Measurements from ENCODE around the gene ANKMY1. TPM values are rescaled to one million over a fixed set of nuclear protein-coding genes. Genes with fewer than 3 reads are reported as not detected.
A peak's percentile ranks its signal among the peaks of the same experiment; 100 is the strongest.

Gene ANKMY1
- total and polyA plus RNA-seq, 2 of the 13 experiments (the other 11 are each of a cell fraction or from before 2014, with no cell fraction given) = 11.7 to 18.8 TPM

DNA sequence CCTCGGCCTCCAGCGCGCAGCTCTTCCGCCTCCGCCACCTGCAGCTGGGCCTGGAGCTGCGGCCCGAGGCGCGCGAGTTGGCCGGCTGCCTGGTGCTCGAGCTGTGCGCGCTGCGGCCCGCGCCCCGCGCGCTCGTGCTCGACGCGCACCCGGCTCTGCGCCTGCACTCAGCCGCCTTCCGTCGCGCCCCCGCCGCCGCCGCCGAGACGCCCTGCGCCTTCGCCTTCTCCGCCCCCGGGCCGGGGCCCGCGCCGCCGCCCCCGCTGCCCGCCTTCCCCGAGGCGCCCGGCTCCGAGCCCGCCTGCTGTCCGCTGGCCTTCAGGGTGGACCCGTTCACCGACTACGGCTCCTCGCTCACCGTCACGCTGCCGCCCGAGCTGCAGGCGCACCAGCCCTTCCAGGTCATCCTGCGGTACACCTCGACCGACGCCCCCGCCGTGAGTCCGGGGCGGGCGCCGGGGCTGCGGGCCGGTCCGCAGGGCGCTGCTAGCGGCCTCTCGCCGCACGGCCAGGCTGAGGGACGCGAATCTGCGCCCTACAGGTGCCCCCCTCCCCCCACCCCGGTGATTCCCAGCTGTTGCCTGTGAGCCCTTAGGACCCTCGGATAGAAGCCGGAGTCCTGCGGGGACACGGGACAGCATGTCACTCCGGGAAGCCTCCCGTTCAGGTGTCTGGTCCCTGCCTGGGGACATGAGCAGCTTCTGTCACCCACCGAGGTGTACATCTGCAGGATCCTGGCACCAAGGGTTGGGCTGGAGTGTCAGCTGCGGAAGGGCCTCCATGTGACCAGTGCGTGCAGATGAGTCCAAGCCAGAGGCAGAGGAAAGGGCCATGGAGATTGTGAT, 11.1 kb upstream of the ANKMY1 start (continued):
- TF ChIP-seq, protein P1, sequence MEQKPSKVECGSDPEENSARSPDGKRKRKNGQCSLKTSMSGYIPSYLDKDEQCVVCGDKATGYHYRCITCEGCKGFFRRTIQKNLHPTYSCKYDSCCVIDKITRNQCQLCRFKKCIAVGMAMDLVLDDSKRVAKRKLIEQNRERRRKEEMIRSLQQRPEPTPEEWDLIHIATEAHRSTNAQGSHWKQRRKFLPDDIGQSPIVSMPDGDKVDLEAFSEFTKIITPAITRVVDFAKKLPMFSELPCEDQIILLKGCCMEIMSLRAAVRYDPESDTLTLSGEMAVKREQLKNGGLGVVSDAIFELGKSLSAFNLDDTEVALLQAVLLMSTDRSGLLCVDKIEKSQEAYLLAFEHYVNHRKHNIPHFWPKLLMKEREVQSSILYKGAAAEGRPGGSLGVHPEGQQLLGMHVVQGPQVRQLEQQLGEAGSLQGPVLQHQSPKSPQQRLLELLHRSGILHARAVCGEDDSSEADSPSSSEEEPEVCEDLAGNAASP (CRISPR knock-in tag; IDR thresholded peaks at IDR 0.05; ENCODE audit: borderline replicate concordance) = no peak
- TF ChIP-seq ZNF143 (CRISPR knock-in tag; IDR thresholded peaks at IDR 0.05) (no peak), RBFOX2 (IDR thresholded peaks at IDR 0.05; ENCODE audit: low read depth, low read length) (peak; percentile 68), ZNF234 (CRISPR knock-in tag; conservative IDR thresholded peaks at IDR 0.05) (no peak), ZNF839 (CRISPR knock-in tag; IDR thresholded peaks at IDR 0.05; ENCODE audit: borderline replicate concordance) (no peak), ZNF660 (CRISPR knock-in tag; IDR thresholded peaks at IDR 0.05; ENCODE audit: borderline replicate concordance, low read depth) (no peak)
- TF ChIP-seq, protein P2, sequence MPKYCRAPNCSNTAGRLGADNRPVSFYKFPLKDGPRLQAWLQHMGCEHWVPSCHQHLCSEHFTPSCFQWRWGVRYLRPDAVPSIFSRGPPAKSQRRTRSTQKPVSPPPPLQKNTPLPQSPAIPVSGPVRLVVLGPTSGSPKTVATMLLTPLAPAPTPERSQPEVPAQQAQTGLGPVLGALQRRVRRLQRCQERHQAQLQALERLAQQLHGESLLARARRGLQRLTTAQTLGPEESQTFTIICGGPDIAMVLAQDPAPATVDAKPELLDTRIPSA (CRISPR knock-in tag; IDR thresholded peaks at IDR 0.05; ENCODE audit: borderline replicate concordance) = no peak
- TF ChIP-seq, protein P3, sequence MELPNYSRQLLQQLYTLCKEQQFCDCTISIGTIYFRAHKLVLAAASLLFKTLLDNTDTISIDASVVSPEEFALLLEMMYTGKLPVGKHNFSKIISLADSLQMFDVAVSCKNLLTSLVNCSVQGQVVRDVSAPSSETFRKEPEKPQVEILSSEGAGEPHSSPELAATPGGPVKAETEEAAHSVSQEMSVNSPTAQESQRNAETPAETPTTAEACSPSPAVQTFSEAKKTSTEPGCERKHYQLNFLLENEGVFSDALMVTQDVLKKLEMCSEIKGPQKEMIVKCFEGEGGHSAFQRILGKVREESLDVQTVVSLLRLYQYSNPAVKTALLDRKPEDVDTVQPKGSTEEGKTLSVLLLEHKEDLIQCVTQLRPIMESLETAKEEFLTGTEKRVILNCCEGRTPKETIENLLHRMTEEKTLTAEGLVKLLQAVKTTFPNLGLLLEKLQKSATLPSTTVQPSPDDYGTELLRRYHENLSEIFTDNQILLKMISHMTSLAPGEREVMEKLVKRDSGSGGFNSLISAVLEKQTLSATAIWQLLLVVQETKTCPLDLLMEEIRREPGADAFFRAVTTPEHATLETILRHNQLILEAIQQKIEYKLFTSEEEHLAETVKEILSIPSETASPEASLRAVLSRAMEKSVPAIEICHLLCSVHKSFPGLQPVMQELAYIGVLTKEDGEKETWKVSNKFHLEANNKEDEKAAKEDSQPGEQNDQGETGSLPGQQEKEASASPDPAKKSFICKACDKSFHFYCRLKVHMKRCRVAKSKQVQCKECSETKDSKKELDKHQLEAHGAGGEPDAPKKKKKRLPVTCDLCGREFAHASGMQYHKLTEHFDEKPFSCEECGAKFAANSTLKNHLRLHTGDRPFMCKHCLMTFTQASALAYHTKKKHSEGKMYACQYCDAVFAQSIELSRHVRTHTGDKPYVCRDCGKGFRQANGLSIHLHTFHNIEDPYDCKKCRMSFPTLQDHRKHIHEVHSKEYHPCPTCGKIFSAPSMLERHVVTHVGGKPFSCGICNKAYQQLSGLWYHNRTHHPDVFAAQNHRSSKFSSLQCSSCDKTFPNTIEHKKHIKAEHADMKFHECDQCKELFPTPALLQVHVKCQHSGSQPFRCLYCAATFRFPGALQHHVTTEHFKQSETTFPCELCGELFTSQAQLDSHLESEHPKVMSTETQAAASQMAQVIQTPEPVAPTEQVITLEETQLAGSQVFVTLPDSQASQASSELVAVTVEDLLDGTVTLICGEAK (IDR thresholded peaks at IDR 0.05) = no peak
- TF ChIP-seq, protein P3 (CRISPR knock-in tag; IDR thresholded peaks at IDR 0.05) = no peak
- TF ChIP-seq, protein P4, sequence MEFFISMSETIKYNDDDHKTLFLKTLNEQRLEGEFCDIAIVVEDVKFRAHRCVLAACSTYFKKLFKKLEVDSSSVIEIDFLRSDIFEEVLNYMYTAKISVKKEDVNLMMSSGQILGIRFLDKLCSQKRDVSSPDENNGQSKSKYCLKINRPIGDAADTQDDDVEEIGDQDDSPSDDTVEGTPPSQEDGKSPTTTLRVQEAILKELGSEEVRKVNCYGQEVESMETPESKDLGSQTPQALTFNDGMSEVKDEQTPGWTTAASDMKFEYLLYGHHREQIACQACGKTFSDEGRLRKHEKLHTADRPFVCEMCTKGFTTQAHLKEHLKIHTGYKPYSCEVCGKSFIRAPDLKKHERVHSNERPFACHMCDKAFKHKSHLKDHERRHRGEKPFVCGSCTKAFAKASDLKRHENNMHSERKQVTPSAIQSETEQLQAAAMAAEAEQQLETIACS (CRISPR knock-in tag; IDR thresholded peaks at IDR 0.05) = peak; percentile 82
- TF ChIP-seq, protein P5, sequence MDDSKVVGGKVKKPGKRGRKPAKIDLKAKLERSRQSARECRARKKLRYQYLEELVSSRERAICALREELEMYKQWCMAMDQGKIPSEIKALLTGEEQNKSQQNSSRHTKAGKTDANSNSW (CRISPR knock-in tag; IDR thresholded peaks at IDR 0.05; ENCODE audit: borderline replicate concordance) = peak; percentile 64; the same call in 1 of the 2 replicates
- TF ChIP-seq, protein P6, sequence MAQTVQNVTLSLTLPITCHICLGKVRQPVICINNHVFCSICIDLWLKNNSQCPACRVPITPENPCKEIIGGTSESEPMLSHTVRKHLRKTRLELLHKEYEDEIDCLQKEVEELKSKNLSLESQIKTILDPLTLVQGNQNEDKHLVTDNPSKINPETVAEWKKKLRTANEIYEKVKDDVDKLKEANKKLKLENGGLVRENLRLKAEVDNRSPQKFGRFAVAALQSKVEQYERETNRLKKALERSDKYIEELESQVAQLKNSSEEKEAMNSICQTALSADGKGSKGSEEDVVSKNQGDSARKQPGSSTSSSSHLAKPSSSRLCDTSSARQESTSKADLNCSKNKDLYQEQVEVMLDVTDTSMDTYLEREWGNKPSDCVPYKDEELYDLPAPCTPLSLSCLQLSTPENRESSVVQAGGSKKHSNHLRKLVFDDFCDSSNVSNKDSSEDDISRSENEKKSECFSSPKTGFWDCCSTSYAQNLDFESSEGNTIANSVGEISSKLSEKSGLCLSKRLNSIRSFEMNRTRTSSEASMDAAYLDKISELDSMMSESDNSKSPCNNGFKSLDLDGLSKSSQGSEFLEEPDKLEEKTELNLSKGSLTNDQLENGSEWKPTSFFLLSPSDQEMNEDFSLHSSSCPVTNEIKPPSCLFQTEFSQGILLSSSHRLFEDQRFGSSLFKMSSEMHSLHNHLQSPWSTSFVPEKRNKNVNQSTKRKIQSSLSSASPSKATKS (CRISPR knock-in tag; IDR thresholded peaks at IDR 0.05) = no peak

Data from HepG2 (cell line).